ENCODE data around the gene SCIMP.
"Not testable (repeated sequence)": the region's sequence is repeated elsewhere in the genome, so short reads cannot be mapped to it uniquely, and the experiment has no call there.

Gene SCIMP

DNA sequence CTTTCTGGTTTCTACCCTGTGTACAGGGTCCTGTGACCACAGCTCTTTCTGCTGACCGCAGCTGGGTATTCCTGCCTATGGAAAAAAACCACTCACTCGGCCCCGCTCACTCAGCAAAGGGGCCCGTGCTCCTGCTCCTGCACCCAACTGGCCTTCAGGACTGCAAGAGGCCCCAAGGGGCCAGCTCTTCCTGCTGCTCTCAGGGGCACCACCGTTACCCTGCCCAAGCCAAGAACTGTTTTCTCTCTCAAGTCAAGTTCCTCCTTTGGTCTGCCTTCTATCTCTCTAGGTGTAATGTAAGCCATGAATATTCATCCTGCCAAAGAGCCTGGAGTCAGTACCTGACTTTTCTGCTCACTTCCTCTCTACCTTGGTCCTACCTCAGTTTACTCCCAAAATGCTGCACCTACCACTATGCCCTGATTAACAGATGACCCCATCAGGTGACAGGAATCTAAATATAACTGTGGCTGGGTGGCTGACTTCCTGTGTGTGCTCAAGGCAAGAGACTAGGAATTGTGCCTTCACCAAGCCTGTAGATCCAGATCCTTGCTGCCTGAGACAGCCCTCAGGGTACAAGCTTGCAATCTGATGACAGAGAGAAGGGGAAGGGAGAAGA, 20.4 kb upstream of the SCIMP start:
- ChIA-PET CTCF (interaction anchor here (1.1 to 3.6 kb wide), 6 partner anchors 9 to 184 kb away, joined by 3 to 19 read pairs (median 5); partner anchors contain the start of genes C1QBP and ZNF594), POLR2A (no interaction called here)
- DNase-seq (ENCODE audit: extremely low spot score): peak; percentile 38
- TF ChIP-seq CTCF (IDR thresholded peaks at IDR 0.05; ENCODE audit: control extremely low read depth, extremely low read depth, low read depth, missing control alignments): no peak

- no peak for DNase-seq (ENCODE audit: extremely low spot score)
- ChIA-PET POLR2A (no interaction called here), CTCF (interaction anchor here (1.1 to 3.6 kb wide), 6 partner anchors 8 to 185 kb away, joined by 3 to 19 read pairs (median 5); partner anchors contain the start of genes C1QBP and ZNF594)
- TF ChIP-seq CTCF (IDR thresholded peaks at IDR 0.05; ENCODE audit: control extremely low read depth, extremely low read depth, low read depth, missing control alignments): no peak
Measured at GRCh38 chr17:5254414-5254813, 19.8 kb upstream of the SCIMP start.

GRCh38 chr17:5249615-5250014, 15.0 kb upstream of the SCIMP start:
- peak; percentile 66 for TF ChIP-seq CTCF (IDR thresholded peaks at IDR 0.05; ENCODE audit: control extremely low read depth, extremely low read depth, low read depth, missing control alignments)
- DNase-seq (ENCODE audit: extremely low spot score): peak; percentile 77
- POLR2A ChIA-PET: no interaction called here
- CTCF ChIA-PET: interaction anchor here (0.6 to 5.3 kb wide), 19 partner anchors 11 to 234 kb away, joined by 3 to 41 read pairs (median 3); partner anchors contain the start of genes C1QBP, NUP88 and RABEP1

DNA sequence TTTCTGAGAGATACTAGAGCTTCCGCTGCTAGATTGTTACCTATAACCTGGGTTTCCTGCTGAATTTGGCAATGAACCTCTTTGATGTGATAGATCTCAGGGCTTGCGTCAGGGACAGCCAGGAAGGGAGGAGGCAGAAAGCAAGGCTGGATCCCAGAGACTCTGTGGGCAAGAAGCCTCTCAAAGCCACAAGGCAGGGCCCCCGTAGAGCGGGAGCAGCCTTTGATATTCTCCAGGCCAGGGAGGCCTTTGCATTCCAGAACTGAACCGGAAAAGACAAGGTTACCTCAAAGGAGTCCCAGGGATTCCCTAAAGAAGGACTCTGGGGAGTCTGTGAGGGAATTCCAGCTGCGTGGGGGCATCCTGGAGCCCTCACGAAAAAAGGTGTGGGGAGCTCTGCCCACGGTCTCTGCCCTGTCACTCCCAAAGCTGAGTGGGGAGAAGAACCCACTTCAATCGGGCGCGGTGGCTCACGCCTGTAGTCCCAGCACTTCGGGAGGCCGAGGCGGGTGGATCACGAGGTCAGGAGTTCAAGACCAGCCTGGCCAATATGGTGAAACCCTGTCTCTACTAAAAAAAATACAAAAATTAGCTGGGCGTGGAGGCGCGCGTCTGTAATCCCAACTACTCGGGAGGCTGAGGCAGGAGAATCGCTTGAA, 14.3 kb upstream of the SCIMP start:
- ChIA-PET CTCF (interaction anchor here (0.7 to 5.3 kb wide), 12 partner anchors 11 to 199 kb away, joined by 3 to 41 read pairs (median 3); partner anchors contain the start of genes C1QBP and RABEP1), POLR2A (no interaction called here)
- DNase-seq (ENCODE audit: extremely low spot score): no peak
- no peak for TF ChIP-seq CTCF (IDR thresholded peaks at IDR 0.05; ENCODE audit: control extremely low read depth, extremely low read depth, low read depth, missing control alignments)

GRCh38 chr17:5247621-5248020, 13.0 kb upstream of the SCIMP start:
- TF ChIP-seq CTCF (IDR thresholded peaks at IDR 0.05; ENCODE audit: control extremely low read depth, extremely low read depth, low read depth, missing control alignments): no peak
- POLR2A ChIA-PET: no interaction called here
- no peak for DNase-seq (ENCODE audit: extremely low spot score)
- CTCF ChIA-PET: interaction anchor here (1.7 to 5.3 kb wide), 3 partner anchors 10 to 192 kb away, joined by 6 to 41 read pairs (median 39); partner anchors contain the start of genes C1QBP and RABEP1

DNA sequence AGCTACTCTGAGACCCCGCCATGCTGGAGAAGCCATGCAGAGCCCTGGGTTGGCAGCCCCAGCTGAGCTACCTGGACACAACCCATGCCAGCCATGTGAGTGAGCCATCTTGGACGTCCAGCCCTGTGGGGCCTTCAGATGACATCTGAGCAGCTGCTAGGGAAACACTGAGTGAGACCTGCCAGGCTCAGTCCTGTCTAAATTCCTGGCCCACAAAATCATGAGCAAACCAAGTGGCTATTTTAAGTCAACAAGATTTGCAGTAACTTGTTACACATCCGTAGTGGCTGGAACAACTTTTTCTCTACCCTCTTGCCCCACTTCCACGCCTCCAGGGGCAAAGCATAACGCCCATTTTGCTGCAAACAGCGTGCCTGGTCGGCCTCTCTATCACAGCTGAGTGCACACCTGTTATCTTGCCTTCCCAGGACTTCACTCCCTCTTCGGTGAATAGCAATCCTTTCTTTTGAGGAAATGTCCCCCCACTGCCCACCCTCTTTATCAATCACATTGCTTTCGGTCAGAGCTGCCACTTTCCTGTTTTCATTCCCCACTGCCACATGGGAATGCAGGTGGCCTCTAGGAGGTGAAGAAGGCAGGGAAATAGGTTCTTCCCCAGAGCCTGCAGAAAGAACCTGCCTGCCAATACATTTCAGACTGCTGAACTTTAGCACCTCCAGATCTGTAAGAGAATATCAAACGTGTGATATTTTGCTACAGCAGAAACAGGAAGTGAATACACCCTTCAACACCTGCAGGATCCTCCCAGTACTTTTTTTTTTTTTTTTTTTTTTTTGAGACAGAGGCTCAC, 7.4 kb upstream of the SCIMP start:
- DNase-seq (ENCODE audit: extremely low spot score): peak; percentile 74
- ChIA-PET CTCF (interaction anchor here (1.1 to 1.2 kb wide), 2 partner anchors 50 to 197 kb away, joined by 3 read pairs; partner anchors contain the start of genes C1QBP and ZNF594), POLR2A (no interaction called here)
- TF ChIP-seq CTCF (IDR thresholded peaks at IDR 0.05; ENCODE audit: control extremely low read depth, extremely low read depth, low read depth, missing control alignments): no peak

DNA sequence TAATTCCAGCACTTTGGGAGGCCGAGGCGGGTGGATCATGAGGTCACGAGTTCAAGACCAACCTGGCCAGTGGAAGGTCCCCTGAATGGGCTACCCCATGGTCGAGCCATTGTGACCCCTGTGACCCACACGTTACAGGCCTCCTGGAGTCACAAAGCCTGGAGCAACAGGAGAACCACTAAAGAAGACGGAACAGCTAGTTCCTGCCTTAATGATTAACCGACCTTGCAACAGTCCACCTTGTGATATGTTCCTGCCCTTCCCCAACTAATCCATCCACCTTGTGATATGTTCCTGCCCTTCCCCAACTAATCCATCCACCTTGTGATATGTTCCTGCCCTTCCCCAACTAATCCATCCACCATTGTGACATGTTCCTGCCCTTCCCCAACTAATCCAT, 5.1 kb upstream of the SCIMP start:
- POLR2A ChIA-PET; DNase-seq (ENCODE audit: extremely low spot score): not testable (repeated sequence)
- CTCF ChIA-PET: interaction anchor here (1.3 to 6.2 kb wide), 5 partner anchors 8 to 199 kb away, joined by 3 to 110 read pairs (median 41); partner anchors contain the start of genes C1QBP and ZNF594
